ENCODE results near the gene VGLL1.

VGLL1 gene, protein sequence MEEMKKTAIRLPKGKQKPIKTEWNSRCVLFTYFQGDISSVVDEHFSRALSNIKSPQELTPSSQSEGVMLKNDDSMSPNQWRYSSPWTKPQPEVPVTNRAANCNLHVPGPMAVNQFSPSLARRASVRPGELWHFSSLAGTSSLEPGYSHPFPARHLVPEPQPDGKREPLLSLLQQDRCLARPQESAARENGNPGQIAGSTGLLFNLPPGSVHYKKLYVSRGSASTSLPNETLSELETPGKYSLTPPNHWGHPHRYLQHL

DNA sequence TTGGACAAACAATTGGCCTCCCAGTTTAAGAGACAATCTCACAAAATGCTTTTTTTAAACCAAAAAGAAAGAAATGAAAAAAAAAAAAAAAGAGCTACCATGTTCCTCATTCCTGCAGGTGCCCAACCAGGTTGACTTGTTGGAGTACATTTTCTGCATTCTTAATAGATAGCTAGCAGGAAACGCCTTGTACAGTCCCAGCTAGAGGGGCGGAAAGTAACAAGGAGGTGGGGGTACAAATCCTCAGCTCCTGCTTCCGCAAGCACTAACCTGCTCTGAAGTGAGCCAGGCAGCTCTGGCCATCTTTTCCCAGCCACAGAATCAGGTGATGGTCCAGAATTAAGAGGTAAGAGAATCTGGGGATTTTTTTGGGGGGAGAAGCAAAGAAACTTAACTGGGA lies at the start of gene VGLL1:
TSS of gene VGLL1 (plus strand) at position 265 of the 400 bp plus-strand sequence. CDS start 3,806 bp downstream, outside the sequence.
- DNase-seq (ENCODE audit: low read depth in 2 of 2), result no peak

DNA sequence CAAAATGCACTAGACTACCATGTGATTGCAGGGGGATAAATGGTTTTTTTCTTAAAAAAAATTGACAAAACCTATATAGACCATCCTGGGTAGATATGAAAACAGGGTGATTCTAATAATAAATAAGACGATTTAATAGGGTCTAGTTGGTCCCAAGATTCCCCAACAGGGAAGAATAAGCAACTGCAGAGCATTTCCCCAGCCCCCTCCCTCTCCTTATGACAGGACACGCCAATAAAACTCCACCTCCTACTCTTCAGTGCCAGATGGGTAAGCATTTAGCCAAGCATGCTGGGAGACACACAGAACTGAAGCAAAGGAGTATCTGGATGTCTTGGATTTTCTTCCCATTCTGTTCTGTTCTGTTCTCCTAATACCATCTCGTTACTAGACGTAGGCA lies 44.4 kb upstream of the VGLL1 start, which contains the start of gene BRS3:
TSS of gene BRS3 (plus strand) at position 301 of the 400 bp plus-strand sequence. CDS start 168 bp downstream, outside the sequence.
- no peak for DNase-seq (ENCODE audit: low read depth in 2 of 2)

DNA sequence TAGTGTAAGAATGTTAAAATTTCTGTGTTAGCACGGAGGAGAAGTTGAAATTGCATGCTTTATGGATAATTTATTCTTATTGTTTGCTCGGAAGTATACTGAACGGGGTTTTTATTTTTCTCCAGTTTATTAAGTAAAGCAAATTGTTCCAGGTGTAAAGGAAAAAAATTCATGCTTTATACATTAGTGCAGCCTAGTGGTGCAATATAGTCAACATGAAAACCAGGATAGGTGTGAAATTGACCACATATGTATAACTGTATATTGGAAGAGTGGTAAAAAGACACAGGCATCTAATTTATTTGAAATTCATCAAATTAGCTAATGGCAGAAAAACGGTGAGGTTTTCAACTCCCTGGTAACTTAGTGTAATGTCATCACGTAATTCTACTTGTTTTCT lies 43.3 kb upstream of the VGLL1 start:
- DNase-seq (ENCODE audit: low read depth in 2 of 2), result no peak

DNA sequence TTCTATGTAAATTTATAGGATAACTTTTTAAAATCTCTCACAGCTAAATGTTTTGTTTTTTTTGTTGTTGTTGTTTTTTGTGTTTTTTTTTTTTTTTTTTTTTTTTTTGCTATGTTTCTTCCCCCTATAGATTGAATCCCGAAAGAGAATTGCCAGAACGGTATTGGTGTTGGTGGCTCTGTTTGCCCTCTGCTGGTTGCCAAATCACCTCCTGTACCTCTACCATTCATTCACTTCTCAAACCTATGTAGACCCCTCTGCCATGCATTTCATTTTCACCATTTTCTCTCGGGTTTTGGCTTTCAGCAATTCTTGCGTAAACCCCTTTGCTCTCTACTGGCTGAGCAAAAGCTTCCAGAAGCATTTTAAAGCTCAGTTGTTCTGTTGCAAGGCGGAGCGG lies 40.2 kb upstream of the VGLL1 start:
- no peak for DNase-seq (ENCODE audit: low read depth in 2 of 2)

DNA sequence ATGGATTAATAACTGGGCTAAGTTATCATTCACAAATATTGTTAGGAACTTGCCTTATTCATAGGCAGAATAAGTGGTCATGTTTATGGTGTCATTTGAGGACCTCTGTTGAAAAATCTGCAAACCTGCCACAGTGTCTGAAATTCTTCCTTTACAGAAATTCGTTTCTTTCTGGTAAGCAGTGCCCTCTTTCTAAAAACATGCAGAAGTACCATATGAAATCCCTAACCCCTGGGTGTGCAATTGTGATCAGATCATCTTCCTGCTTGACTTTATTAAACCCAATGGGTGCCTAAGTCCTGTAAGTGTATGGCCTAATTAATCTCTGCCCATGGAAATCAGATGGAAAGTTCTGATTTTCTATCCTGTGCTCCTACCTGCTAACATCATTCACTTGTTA lies 39.0 kb upstream of the VGLL1 start:
- DNase-seq (ENCODE audit: low read depth in 2 of 2), result no peak

DNA sequence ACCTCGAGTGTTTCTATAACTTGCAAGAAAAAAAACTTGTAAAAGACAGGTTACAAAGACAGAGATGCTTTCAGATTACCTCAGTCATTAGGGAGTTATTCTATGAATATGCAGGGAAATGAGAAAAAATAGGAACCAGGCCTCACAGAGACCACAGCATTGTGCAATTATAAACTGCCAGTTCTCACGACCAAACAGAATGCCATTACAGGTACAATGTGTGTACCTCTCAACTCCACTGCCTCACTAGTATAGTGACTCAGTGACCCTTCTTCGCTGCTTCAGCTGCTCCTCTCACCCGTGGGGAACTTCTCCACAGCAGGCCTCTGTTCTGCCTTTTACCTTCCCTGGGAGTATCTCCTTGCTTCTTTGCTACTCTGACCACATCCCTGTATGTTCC lies 37.0 kb upstream of the VGLL1 start:
- DNase-seq (ENCODE audit: low read depth in 2 of 2), result no peak

DNA sequence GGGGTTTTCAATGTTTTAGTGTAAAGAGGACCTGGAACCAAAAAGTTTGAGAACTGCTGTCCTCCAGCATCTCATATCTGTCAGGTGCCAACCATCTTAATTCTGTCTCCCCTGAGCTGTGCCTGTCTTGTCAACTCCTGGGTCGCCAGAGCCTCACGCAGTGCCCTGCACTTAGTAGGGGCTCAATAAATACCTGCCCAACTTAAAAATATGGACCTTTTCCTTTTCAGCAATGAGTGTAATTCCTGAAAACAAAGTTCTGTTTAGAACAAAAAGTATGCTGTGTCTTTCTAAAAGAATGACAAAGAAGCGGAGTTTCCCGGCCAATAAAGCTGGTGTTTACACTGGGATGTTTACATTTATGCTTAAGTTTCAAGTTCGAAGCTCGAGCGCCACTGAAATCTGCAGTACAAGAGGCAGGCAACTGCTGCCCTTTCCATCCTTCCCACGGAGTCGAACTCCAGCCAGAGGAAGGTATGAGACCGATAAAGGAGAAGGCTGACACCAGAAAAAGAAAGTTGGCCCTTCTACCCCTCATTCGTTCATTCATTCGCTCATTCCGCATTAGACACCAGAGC lies 35.7 kb upstream of the VGLL1 start:
- no peak for DNase-seq (ENCODE audit: low read depth in 2 of 2)

DNA sequence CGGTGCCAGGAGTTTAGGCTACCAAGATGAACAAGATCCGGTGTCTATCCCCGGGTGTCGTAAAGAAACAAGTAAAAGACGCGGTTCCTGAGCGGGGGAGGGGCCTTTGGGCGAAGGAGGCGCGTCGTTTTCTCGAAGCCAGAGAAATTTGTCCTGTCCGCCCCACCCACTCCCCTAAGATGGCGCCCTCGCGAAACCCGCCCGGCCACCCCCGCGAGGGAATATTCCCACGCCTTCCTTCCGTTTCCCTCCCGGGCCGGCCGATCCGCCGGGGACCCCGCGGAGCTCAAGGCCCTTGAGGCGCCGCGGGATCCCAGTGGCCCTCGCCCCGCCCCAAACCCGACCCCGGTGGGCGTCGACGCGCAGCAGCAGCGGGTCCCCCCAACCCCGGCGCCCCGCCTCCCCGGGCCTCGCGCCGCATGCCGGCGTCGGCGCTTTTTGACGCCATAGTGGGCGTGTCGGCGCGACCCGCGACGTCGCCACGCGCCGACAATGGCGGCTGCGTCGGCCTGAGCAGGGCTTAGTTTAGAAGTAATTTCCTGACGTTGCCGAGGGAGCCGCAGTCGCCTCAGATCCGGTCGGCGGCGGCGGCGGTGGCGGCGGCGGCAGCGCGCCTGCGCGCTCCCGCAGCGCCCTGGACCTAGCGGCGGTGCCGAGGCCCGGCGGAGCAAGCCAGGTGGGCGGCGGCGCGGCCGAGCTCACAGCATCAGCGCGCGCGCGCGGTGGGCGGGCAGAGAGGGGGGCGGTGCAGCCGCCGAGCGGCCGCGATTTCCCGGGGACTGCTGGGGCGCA lies 35.1 kb upstream of the VGLL1 start:
- DNase-seq (ENCODE audit: low read depth in 2 of 2), result peak; percentile 73 to 81

DNA sequence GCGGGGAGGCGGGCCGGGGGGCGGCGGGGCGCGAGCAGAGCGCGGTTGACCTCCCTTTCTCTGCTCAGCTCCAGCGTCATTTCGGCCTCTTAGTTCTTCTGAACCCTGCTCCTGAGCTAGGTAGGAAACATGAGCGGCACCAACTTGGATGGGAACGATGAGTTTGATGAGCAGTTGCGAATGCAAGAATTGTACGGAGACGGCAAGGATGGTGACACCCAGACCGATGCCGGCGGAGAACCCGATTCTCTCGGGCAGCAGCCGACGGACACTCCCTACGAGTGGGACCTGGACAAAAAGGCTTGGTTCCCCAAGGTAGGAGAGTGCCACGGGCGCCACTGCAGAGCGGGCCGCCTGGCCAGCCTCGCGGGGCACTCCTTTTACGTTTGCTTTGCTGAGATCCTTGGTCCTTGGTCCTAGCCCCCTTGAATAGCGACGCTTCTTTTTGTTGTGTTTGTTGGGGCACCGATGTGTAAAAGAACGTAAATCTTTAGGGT lies 34.4 kb upstream of the VGLL1 start, which contains the start of gene HTATSF1:
TSS of gene HTATSF1 (plus strand) at position 37 of the 497 bp plus-strand sequence. CDS start at position 130, 93 bp downstream.
- no peak for DNase-seq (ENCODE audit: low read depth in 2 of 2)

DNA sequence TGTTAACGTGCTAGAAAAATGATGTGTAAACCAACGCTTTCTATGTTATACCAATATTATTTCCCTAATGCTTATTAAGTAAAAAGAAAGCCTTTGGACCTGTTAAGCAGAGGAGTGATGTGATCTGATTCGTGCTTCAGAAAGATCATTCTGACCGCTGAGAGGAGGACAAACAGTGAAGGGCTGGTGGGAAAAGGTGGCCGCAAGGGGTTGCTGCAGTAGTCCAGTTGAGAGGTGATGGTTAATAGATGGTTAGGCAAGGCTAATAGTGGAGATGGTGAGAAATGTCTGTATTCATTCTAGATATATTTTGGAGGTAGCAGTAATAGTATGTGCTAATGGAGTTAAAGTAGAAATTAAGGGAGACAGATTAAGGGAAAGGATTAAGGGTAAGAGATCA lies 12.9 kb upstream of the VGLL1 start:
- DNase-seq (ENCODE audit: low read depth in 2 of 2), result no peak

DNA sequence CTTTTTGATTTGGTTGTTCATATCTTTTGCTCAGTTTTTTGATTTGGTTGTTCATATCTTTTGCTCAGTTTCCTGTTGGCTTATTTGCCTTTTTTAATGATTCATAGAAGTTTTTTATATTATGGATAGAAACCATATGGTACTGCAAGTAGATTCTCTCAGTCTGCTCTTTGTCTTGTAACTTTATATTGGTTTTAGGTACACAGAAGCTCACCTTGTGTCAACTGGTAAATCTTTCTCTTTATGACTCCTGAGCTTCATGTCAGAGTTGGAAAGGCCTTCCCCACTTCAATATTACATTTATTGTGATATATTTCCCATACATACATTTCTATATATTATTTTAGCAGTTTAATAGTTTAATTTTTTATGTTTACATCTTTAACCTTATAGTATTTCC lies 8.2 kb upstream of the VGLL1 start:
- DNase-seq (ENCODE audit: low read depth in 2 of 2), result no peak

DNA sequence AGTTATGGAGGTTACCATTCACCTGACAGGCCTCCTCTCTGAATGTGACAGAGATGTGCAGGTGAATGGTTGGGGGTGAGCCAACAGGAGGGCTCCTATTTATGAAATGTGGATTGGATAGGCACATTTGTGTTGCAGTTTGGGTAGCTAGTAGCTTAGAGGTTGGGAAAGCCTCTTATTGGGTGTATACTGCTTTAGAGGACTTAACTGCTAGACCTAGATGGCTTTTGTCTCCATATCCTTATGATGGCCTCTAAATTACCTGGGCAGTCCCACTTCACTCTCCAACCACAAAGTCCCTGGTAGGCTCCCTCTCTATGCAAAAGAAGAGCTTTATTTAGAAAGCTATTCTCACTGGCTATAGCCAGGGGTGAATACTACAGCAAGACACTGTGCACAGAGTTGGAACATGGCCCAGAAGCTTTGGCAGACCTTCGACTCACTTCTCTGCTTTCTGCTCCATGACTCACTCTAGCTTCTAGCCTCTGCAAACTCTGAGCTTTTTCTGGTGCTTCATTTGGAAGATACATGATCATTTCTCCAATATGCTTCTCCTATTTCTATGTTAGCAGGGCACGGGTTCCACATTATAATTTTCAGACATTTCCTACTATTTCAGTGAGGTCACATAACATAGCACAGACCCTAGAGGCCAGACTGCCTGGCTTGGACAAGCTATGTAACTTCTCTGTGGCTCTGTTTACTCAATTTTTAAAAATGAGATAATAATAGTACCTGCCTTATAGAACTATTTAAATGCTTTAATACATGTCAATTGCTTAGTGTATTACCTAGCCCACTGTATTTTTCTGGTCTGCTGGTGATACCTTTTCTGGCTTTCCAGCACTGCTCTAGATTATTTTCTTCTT lies 6.0 kb upstream of the VGLL1 start:
- no peak for DNase-seq (ENCODE audit: low read depth in 2 of 2)

DNA sequence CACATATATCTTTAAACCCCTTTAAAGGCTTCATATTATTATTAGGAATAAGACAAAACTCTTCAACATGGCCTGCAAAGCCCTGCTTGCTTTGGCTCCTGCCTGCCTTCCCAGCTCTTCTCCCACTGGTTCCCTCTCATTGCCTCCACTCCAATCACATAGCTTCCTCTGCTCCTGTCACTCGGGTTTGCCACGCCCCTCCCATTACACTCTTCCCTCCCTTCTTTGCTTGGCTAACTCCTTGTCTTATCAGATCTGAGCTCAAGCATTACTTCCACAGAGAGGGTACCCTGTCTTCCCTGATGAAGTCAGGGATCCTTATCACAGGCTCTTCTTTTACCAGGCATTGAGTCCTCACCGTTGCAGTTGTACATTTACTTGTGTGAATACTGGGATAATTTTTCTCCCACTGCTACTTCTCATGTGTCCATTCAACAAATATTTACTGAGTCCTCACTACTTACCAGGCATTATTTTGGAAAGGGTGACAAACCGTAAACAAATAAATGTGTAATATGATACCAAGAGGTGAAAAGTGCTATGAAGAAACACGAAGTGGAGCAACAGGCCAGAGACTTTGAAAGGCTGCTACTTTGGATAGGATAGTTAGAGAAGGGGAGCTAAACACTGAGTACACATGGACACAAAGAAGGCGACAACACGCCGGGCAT lies 3.2 kb upstream of the VGLL1 start:
- DNase-seq (ENCODE audit: low read depth in 2 of 2), result no peak

DNA sequence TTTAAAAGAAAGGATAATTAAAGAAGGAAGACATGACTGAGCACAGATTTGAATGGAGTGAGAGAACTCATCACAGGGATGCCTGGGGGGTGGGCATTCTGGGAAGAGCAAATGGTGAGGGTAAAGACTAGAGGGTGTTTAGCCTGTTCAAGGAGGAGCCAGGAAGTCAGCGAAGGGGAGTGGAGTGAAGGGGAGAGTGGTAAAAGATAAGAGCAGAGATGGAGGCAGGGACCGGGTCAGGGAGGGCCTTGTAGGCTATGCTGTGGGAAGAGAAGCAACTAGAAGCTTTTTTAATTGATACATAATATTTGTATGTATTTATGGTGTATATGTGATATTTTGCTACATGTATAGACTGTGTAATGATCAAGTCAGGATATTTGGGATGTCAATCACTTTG lies 2.2 kb upstream of the VGLL1 start:
- DNase-seq (ENCODE audit: low read depth in 2 of 2), result no peak

DNA sequence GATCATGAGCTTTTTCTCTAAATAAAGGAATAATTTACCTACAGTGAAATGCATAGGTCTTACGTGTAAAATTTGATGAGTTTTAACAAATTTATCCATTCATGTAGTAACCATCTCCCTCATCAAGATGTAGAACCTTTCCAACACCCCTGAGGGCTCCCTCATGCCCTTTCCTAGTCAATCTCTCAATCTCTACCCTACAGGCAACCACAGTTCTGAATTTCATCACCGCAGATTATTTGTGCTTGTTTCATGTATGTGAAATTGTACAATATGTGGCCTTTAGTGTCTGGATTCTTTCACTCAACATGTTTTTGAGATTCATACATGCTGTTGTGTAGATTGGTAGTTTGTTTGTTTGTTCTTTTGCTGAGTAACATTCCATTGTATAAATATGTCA lies 2.1 kb downstream of the VGLL1 start:
- DNase-seq (ENCODE audit: low read depth in 2 of 2), result no peak

DNA sequence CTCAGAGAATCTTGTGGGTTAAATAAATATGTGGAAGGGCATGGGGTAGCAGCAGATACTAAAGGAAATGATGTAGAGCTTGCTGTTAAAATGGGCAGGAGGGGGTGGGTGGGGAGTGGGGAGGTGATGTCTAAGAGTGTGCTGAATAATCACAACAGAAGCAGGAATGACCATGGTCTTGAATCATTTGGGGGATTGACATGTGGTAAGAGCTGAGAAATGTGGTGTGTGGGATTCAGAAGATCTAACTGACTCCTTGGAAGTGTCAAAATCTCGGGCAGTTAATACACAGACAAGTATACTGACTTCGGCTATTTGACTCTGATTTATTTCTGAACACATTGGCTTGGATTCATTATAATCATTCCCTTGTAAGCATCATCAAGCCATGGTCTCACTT lies 6.8 kb downstream of the VGLL1 start:
- no peak for DNase-seq (ENCODE audit: low read depth in 2 of 2)

DNA sequence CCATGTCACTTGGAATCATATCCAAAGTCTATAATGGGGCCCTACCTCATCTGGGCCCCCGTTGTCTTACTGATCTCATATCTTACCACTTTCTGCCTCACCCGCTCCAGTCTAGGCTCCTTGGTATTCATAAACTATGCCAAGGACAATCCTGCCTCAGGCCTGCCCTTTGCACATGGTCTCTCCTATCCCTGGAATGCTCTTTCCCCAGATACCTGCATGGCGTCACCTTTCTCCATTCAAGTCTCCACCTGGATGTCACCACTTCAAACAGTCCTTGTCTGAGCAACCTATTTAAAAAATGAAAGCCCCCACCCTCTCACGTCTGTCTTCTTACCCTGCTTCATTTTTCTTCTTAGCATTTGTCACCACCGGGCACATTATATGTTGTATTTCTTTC lies 8.2 kb downstream of the VGLL1 start:
- DNase-seq (ENCODE audit: low read depth in 2 of 2), result no peak

DNA sequence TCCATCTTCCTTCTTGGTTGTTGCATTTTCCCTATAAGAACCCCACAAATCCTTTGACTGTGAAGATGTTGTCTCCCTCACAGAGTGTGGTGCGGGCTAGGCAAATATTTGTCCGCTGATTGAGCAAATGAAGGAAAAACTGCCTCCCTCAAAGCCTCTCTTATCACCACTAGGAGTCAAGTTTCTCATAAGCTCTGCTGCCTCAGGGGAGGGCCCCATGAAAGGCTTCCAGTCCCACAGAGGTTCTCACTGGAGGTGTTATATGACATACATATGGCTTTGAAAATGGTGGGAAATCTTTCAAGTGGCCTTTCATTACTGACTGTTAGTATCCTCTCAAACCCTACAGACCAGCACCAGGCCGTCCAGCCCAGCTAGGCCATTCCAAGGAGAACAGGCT lies 9.3 kb downstream of the VGLL1 start:
- no peak for DNase-seq (ENCODE audit: low read depth in 2 of 2)

DNA sequence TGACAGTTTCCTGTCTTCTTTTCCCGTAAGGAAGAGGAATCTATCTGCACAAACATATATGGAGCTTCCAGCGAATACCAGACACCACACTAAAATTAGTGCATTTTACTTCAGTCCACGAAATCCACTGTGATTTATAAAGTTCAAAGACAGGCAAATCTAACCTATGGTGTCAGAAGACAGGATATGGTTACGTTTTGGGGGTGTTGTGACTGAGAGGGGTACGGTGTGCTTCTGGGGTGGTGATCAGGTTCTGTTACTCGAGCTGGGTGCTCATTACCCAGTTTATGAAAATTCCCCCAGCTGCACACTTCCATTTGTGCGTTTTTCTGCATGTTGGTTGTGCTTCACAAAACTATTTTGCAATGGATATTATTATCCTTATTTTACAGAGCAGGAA lies 10.3 kb downstream of the VGLL1 start:
- no peak for DNase-seq (ENCODE audit: low read depth in 2 of 2)

DNA sequence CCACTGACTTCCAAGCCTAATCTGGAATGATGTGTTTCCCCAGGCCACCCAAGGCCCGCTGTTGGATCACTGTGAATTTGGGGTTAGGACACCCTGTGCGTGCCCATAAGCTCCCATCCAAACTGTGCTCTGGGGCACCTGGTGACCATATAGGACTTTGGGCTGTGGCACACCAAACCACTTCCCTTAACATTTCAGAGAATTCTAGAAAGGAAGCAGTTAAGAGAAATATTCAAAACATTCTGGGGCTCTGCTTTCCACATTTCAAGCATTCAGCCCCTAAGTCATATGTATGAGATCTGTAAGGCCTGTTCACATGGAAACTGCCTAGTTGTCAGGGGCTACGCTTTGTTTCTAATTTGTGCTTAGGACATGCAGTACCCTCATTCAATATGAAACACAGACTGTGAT lies 14.4 kb downstream of the VGLL1 start:
- no peak for DNase-seq (ENCODE audit: low read depth in 2 of 2)

DNA sequence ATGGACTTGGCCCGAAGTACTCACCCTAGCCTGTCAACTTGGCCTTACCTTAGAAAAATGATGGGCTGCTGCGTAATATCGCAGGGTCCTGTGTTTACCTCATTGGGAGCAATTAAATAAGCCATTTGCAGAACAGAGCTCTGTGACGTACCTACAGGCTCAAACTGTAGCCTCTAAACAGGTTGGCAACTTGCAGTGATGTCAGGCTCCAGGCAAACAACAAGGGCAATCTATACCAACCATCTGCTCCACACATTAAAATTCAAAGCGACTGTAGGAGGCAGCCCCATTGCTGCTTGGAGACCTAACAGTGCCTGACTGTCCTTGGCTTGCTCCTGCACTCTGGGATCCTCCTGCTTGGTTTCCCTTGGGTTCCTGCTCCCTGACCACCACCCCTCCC lies 17.2 kb downstream of the VGLL1 start:
- no peak for DNase-seq (ENCODE audit: low read depth in 2 of 2)

Measured in stimulated activated CD4-positive, alpha-beta T cell treated with anti-CD3 and anti-CD28 coated beads, Interleukin-4, amount 100 ng/mL, for 48 hours (primary cell).